ENCODE results near the gene PPIC. TPM values are rescaled to one million over a fixed set of nuclear protein-coding genes. Genes with fewer than 3 reads are reported as not detected.

PPIC gene
- total and polyA plus RNA-seq, 7 experiments from 2014 or later, result not detected

DNA sequence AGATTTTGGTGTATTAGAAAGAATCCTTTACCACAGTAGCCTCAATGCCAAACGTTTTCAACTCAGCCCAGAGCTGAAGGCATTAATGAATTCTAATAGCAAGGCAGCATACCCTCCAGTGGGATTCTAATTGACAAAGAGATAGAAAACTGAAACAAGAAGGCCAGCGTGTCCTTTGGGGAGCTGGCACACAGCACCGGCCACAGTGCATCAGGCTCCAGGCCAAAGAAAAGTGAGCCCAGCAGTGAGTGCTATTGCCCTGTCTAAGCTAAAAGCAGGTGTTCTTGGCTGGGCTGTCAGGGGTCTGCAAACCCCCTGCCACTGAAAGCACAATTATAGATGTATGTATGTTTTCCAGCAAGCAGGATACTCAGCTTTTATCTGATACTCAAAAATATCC, 40.4 kb downstream of the PPIC start:
- no peak overlapping the region for H3K4me3 Mint-ChIP-seq
- ChIA-PET POLR2A (no interaction called here), CTCF (no interaction called here)
- DNase-seq (no peak), ATAC-seq (no peak)
- intact Hi-C loops (cut with micrococcal nuclease), result loop anchor here in 1 of 2 donors (10.0 kb wide), 1 partner anchor 801 kb away; no protein-coding TSS in a partner anchor
- H3K4me1 ChIP-seq (ENCODE audit: control insufficient read depth in 2 of 2, insufficient read depth in 2 of 2, low read length in 2 of 2), result no peaks in the 10 kb centered on the region
- H3K27me3 ChIP-seq (ENCODE audit: control insufficient read depth in 2 of 2, insufficient read depth in 2 of 2, low read length in 2 of 2), result no peaks in the 10 kb centered on the region
- H3K4me3 ChIP-seq (ENCODE audit: low read length), result no peak overlapping the region
- no peaks in the 10 kb centered on the region for H3K9me3 ChIP-seq (ENCODE audit: control insufficient read depth in 2 of 3, low read length in 3 of 3)
- no peak overlapping the region for H3K27ac ChIP-seq (ENCODE audit: low read depth, low read length)
- peaks cover 0 to 4% (median 0%) of the 10 kb centered on the region in 5 donors for H3K27me3 Mint-ChIP-seq
- H3K9me3 Mint-ChIP-seq, result no peaks in the 10 kb centered on the region
- H3K36me3 ChIP-seq (ENCODE audit: control insufficient read depth in 2 of 3, insufficient read depth in 3 of 3, low read length in 3 of 3), result no peaks in the 10 kb centered on the region
- no peaks in the 10 kb centered on the region for H3K4me1 Mint-ChIP-seq
- no peak overlapping the region for H3K27ac Mint-ChIP-seq
- H3K36me3 Mint-ChIP-seq, result no peaks in the 10 kb centered on the region

- POLR2A ChIA-PET, result no interaction called here
- Histone ChIP-seq H3K4me3 (ENCODE audit: low read length) (no peak overlapping the region), H3K36me3 (ENCODE audit: control insufficient read depth in 2 of 3, insufficient read depth in 3 of 3, low read length in 3 of 3) (no peaks in the 10 kb centered on the region), H3K27ac (ENCODE audit: low read depth, low read length) (no peak overlapping the region), H3K27me3 (ENCODE audit: control insufficient read depth in 2 of 2, insufficient read depth in 2 of 2, low read length in 2 of 2) (no peaks in the 10 kb centered on the region), H3K4me1 (ENCODE audit: control insufficient read depth in 2 of 2, insufficient read depth in 2 of 2, low read length in 2 of 2) (no peaks in the 10 kb centered on the region), H3K9me3 (ENCODE audit: control insufficient read depth in 2 of 3, low read length in 3 of 3) (no peaks in the 10 kb centered on the region)
- no peak overlapping the region for H3K27ac Mint-ChIP-seq
- H3K27me3 Mint-ChIP-seq, result peaks cover 0 to 11% (median 0%) of the 10 kb centered on the region in 5 donors
- no peak overlapping the region for H3K4me3 Mint-ChIP-seq
- peaks cover 0 to 2% (median 0%) of the 10 kb centered on the region in 11 donors for H3K9me3 Mint-ChIP-seq
- no peaks in the 10 kb centered on the region for H3K36me3 Mint-ChIP-seq
- CTCF ChIA-PET, result no interaction called here
- no peak for ATAC-seq
- intact Hi-C loops (cut with micrococcal nuclease), result no loop called here
- H3K4me1 Mint-ChIP-seq, result peaks cover 0 to 3% (median 0%) of the 10 kb centered on the region in 7 donors
- no peak for DNase-seq
Observed at GRCh38 chr5:122985954-122986721, 50.4 kb downstream of the PPIC start.

DNA sequence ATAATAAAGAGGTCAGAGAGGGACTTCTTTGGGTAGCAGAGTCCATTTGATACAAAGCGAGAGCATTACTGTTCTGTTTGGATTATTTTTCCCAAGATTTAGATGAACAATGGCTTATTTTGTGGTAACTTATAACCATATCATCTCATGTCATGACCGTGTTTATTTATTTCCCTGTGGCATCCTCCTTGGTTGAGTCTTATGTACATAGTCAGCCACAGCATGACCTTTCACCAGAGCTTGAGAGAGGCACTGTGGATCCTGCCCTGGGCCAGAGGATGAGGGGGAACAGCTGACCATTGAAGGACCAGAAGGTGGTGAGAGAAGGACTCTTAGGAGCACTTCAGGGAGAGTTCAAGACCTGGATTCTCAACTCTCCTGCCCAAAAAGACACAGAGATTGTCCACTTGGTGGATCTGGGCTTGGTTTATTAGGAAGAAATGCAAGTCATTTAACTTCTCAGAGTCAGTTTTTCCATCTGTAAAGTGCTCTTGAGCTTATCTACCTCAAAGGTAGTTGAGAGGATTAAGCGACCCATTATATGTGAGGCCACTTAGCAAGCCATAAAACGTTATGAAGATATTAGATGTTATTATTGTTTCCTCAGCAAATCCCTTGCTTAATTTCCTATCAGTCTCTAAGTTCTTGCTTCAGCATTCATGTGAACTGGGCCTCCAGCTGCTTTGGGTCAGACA, 51.4 kb downstream of the PPIC start:
- Histone ChIP-seq H3K27me3 (ENCODE audit: control insufficient read depth in 2 of 2, insufficient read depth in 2 of 2, low read length in 2 of 2) (no peaks in the 10 kb centered on the region), H3K4me1 (ENCODE audit: control insufficient read depth in 2 of 2, insufficient read depth in 2 of 2, low read length in 2 of 2) (no peaks in the 10 kb centered on the region), H3K27ac (ENCODE audit: low read depth, low read length) (no peak overlapping the region), H3K36me3 (ENCODE audit: control insufficient read depth in 2 of 3, insufficient read depth in 3 of 3, low read length in 3 of 3) (no peaks in the 10 kb centered on the region), H3K9me3 (ENCODE audit: control insufficient read depth in 2 of 3, low read length in 3 of 3) (no peaks in the 10 kb centered on the region), H3K4me3 (ENCODE audit: low read length) (no peak overlapping the region)
- CTCF ChIA-PET, result no interaction called here
- ATAC-seq (no peak), DNase-seq (no peak)
- Mint-ChIP-seq H3K9me3 (peaks cover 0 to 2% (median 0%) of the 10 kb centered on the region in 11 donors), H3K36me3 (no peaks in the 10 kb centered on the region), H3K27me3 (peaks cover 0 to 11% (median 0%) of the 10 kb centered on the region in 5 donors), H3K27ac (no peak overlapping the region), H3K4me1 (peaks cover 0 to 3% (median 0%) of the 10 kb centered on the region in 7 donors), H3K4me3 (no peak overlapping the region)
- POLR2A ChIA-PET, result no interaction called here
- intact Hi-C loops (cut with micrococcal nuclease), result no loop called here

DNA sequence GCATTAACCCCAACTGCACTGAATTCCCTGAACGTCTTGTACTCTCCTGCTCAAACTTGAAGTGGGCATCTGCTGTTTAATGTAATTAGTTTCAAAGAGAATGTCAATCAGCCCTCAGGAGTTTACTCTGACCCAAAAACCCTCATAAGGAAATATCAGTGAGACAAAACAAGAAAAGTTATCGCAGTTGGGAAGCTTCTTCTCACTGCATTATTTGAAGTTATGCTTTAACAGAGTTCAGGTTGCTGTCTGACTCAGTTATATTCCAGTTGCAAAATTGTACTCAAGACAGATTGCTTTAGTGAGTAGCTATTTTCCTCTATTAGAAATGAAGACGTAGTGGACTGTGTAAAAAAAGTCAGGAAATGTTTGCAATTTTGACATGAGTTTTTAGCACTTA, 52.1 kb downstream of the PPIC start:
- H3K27ac Mint-ChIP-seq, result no peak overlapping the region
- CTCF ChIA-PET, result no interaction called here

GRCh38 chr5:122982376-122982775, 54.1 kb downstream of the PPIC start:
- Histone ChIP-seq H3K27ac (ENCODE audit: low read depth, low read length) (no peak overlapping the region), H3K36me3 (ENCODE audit: control insufficient read depth in 2 of 3, insufficient read depth in 3 of 3, low read length in 3 of 3) (no peaks in the 10 kb centered on the region), H3K4me1 (ENCODE audit: control insufficient read depth in 2 of 2, insufficient read depth in 2 of 2, low read length in 2 of 2) (no peaks in the 10 kb centered on the region), H3K9me3 (ENCODE audit: control insufficient read depth in 2 of 3, low read length in 3 of 3) (no peaks in the 10 kb centered on the region), H3K4me3 (ENCODE audit: low read length) (no peak overlapping the region), H3K27me3 (ENCODE audit: control insufficient read depth in 2 of 2, insufficient read depth in 2 of 2, low read length in 2 of 2) (no peaks in the 10 kb centered on the region)
- Mint-ChIP-seq H3K27me3 (peaks cover 0 to 9% (median 0%) of the 10 kb centered on the region in 5 donors), H3K4me1 (peaks cover 0 to 3% (median 0%) of the 10 kb centered on the region in 7 donors), H3K9me3 (peaks cover 0 to 2% (median 0%) of the 10 kb centered on the region in 11 donors), H3K27ac (no peak overlapping the region), H3K36me3 (no peaks in the 10 kb centered on the region), H3K4me3 (no peak overlapping the region)
- ATAC-seq, result no peak
- POLR2A ChIA-PET, result no interaction called here
- CTCF ChIA-PET, result no interaction called here
- intact Hi-C loops (cut with micrococcal nuclease), result no loop called here
- DNase-seq, result no peak

More for the DNA sequence above, 52.1 kb downstream of the PPIC start:
- Mint-ChIP-seq H3K4me3 (no peak overlapping the region), H3K9me3 (peaks cover 0 to 2% (median 0%) of the 10 kb centered on the region in 11 donors), H3K36me3 (no peaks in the 10 kb centered on the region), H3K27me3 (peaks cover 0 to 11% (median 0%) of the 10 kb centered on the region in 5 donors), H3K4me1 (peaks cover 0 to 3% (median 0%) of the 10 kb centered on the region in 7 donors)
- Histone ChIP-seq H3K27me3 (ENCODE audit: control insufficient read depth in 2 of 2, insufficient read depth in 2 of 2, low read length in 2 of 2) (no peaks in the 10 kb centered on the region), H3K36me3 (ENCODE audit: control insufficient read depth in 2 of 3, insufficient read depth in 3 of 3, low read length in 3 of 3) (no peaks in the 10 kb centered on the region), H3K27ac (ENCODE audit: low read depth, low read length) (no peak overlapping the region), H3K9me3 (ENCODE audit: control insufficient read depth in 2 of 3, low read length in 3 of 3) (no peaks in the 10 kb centered on the region), H3K4me3 (ENCODE audit: low read length) (no peak overlapping the region), H3K4me1 (ENCODE audit: control insufficient read depth in 2 of 2, insufficient read depth in 2 of 2, low read length in 2 of 2) (no peaks in the 10 kb centered on the region)
- no peak for ATAC-seq
- no peak for DNase-seq
- intact Hi-C loops (cut with micrococcal nuclease), result no loop called here
- POLR2A ChIA-PET, result no interaction called here

DNA sequence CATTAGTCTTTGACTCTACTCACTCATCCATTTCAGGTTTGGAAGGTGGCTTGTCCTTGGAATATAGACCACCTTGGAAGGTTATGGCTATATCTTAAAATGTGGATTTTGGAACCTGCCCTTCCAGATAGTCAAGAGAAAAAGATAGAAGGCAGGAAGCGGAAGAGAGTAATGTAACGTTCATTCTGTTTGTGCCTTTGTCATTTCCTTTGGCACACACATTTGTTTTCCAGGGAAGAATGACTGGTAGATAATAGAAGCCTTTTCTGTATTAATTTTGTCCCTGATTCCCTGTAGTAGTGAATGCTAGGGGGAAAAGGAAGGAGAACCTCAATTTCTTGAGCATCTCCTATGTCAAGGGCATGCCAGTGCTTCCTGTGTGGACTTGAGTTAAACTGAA, 54.7 kb downstream of the PPIC start:
- no peak overlapping the region for H3K4me3 Mint-ChIP-seq
- peaks cover 0 to 8% (median 0%) of the 10 kb centered on the region in 5 donors for H3K27me3 Mint-ChIP-seq
- Histone ChIP-seq H3K27me3 (ENCODE audit: control insufficient read depth in 2 of 2, insufficient read depth in 2 of 2, low read length in 2 of 2) (no peaks in the 10 kb centered on the region), H3K4me3 (ENCODE audit: low read length) (no peak overlapping the region), H3K27ac (ENCODE audit: low read depth, low read length) (no peak overlapping the region), H3K4me1 (ENCODE audit: control insufficient read depth in 2 of 2, insufficient read depth in 2 of 2, low read length in 2 of 2) (no peaks in the 10 kb centered on the region), H3K9me3 (ENCODE audit: control insufficient read depth in 2 of 3, low read length in 3 of 3) (no peaks in the 10 kb centered on the region), H3K36me3 (ENCODE audit: control insufficient read depth in 2 of 3, insufficient read depth in 3 of 3, low read length in 3 of 3) (no peaks in the 10 kb centered on the region)
- no peaks in the 10 kb centered on the region for H3K36me3 Mint-ChIP-seq
- peaks cover 0 to 1% (median 0%) of the 10 kb centered on the region in 11 donors for H3K9me3 Mint-ChIP-seq
- H3K27ac Mint-ChIP-seq, result no peak overlapping the region
- ATAC-seq, result no peak
- CTCF ChIA-PET, result no interaction called here
- no peak for DNase-seq
- H3K4me1 Mint-ChIP-seq, result peaks cover 0 to 1% (median 0%) of the 10 kb centered on the region in 7 donors
- POLR2A ChIA-PET, result no interaction called here
- intact Hi-C loops (cut with micrococcal nuclease), result no loop called here

Measured in naive thymus-derived CD4-positive, alpha-beta T cell (primary cell).